Nephron progenitor cell (in vitro differentiated cells): ENCODE measurements around the gene PFKP.
A peak's percentile ranks its signal among the peaks of the same experiment; 100 is the strongest.

Source experiments
- DNase-seq: peaks from one replicate; pipeline ENCODE4 v3.0.0; 2021
- H3K27ac Mint-ChIP-seq: 2 replicates; pipeline ENCODE4 v1.8.0; 2021; ENCODE audit warnings: mild to moderate bottlenecking, moderate library complexity, mixed read lengths
- H3K27me3 Mint-ChIP-seq: 2 replicates; pipeline ENCODE4 v1.8.0; 2021; ENCODE audit warnings: mild to moderate bottlenecking, low read depth, mixed read lengths; ENCODE audit not compliant: poor library complexity
- H3K36me3 Mint-ChIP-seq: 2 replicates; pipeline ENCODE4 v1.8.0; 2021; ENCODE audit warnings: low read depth, mixed read lengths
- H3K4me1 Mint-ChIP-seq: 2 replicates; pipeline ENCODE4 v1.8.0; 2021; ENCODE audit warnings: mixed read lengths
- H3K4me3 Mint-ChIP-seq: 2 replicates; pipeline ENCODE4 v1.8.0; 2021; ENCODE audit warnings: mild to moderate bottlenecking, moderate library complexity, mixed read lengths
- H3K9me3 Mint-ChIP-seq: 2 replicates; pipeline ENCODE4 v1.8.0; 2021; ENCODE audit warnings: mild to moderate bottlenecking, moderate library complexity, mixed read lengths
- CTCF ChIP-seq: fragments of 200-600 bp; sonication (generic); IDR thresholded peaks from 2 replicates; pipeline ENCODE4 v1.5.0; 2021; ENCODE audit warnings: antibody characterized with exemption

Gene PFKP

GRCh38 chr10:3108033-3108432 lies 40.7 kb downstream of the PFKP start:
- Mint-ChIP-seq H3K4me1 (peaks cover 24% of the 10 kb centered on the region), H3K9me3 (no peaks in the 10 kb centered on the region), H3K36me3 (peaks cover 39% of the 10 kb centered on the region), H3K27ac (no peak overlapping the region), H3K27me3 (peaks cover 2% of the 10 kb centered on the region), H3K4me3 (no peak overlapping the region)
- no peak for TF ChIP-seq CTCF
- DNase-seq, result no peak

- DNase-seq, result no peak
- Mint-ChIP-seq H3K4me3 (no peak overlapping the region), H3K27me3 (peaks cover 2% of the 10 kb centered on the region), H3K27ac (no peak overlapping the region), H3K36me3 (peaks cover 33% of the 10 kb centered on the region), H3K9me3 (no peaks in the 10 kb centered on the region), H3K4me1 (peaks cover 24% of the 10 kb centered on the region)
- no peak for TF ChIP-seq CTCF
Measured at GRCh38 chr10:3108575-3109105, 41.3 kb downstream of the PFKP start.

DNA sequence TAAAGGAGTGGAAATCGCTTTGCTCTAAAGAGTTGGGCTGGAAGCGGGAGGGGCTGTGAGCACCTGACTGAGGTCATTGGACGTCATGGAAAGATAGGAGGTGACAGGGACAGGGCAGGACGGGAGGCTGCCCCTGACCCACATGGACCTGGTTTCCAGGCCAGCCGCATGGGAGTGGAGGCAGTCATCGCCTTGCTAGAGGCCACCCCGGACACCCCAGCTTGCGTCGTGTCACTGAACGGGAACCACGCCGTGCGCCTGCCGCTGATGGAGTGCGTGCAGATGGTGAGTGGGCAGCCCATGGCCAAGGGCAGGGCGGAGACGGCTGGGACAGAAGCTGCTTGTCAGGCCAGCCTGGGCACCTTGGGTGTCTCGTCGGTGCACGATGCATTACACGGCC lies 41.8 kb downstream of the PFKP start:
- H3K27me3 Mint-ChIP-seq, result peaks cover 2% of the 10 kb centered on the region
- no peak for TF ChIP-seq CTCF

DNA sequence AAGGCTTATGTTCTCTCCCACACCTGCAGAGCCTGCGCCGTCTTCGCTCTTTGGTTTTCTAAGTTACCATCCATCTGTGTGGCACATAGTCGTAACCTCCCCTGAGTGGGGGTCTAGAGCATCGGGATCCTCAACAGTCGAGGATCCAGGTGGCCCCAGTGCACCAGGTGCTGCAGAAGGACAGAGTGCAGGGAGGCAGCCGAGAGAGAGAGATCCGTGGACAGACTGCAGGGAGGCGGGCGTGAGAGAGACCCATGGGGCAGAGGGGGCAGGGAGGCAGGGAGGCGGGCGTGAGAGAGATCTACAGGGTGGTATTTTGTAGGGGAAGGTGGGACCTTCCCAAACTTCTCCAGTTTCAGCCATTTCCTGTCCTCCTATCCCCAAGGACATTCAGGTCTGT lies 42.3 kb downstream of the PFKP start:
- H3K4me1 Mint-ChIP-seq, result peaks cover 24% of the 10 kb centered on the region
- no peak overlapping the region for H3K4me3 Mint-ChIP-seq
- no peaks in the 10 kb centered on the region for H3K9me3 Mint-ChIP-seq
- DNase-seq, result no peak
- H3K27ac Mint-ChIP-seq, result no peak overlapping the region
- peaks cover 2% of the 10 kb centered on the region for H3K27me3 Mint-ChIP-seq
- peaks cover 23% of the 10 kb centered on the region for H3K36me3 Mint-ChIP-seq
- TF ChIP-seq CTCF, result no peak

More for the DNA sequence above, 41.8 kb downstream of the PFKP start:
- Mint-ChIP-seq H3K36me3 (peaks cover 27% of the 10 kb centered on the region), H3K9me3 (no peaks in the 10 kb centered on the region), H3K4me3 (no peak overlapping the region), H3K27ac (no peak overlapping the region), H3K4me1 (peaks cover 24% of the 10 kb centered on the region)
- DNase-seq, result no peak

DNA sequence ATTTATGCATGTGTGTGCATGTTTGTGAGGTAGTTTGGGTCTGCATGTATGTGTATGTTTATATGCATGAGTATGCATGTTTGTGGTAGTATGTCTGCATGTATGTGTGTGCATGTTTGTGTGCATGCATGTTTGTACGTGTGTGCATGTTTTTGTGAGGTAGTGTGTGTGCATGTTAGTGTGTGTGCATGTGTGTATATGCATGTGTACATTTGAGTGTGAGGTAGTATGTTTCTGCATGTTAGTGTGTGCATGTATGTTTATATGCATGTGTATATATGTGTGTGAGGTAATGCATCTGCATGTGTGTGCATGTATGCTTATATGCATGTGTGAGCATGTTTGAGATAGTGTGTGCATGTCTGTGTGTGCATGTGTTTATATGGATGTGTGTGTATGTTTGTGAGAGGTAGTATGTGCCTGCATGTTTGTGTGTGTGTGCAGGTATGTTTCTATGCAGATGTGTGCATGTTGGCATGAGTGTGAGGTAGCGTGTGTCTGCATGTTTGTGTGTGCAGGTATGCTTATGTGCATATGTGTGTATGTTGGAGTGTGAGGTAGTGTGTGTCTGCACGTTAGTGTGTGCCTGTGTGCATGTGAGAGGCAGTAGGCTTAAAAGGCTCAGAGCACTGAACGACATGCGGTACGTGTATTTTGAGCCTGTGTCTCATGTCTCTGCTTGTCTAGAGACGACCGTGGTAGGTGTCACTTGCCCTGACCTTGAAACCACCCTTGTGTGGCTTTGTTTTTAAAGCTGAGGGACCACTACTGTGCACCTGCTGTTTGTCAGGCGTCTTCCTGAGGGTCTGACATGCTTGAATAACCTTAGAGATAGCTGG lies 43.7 kb downstream of the PFKP start:
- H3K4me3 Mint-ChIP-seq, result peak overlapping the region; percentile 15
- H3K27me3 Mint-ChIP-seq, result peaks cover 2% of the 10 kb centered on the region
- peak overlapping the region; percentile 21 for H3K27ac Mint-ChIP-seq
- peaks cover 22% of the 10 kb centered on the region for H3K36me3 Mint-ChIP-seq
- no peak for TF ChIP-seq CTCF
- H3K9me3 Mint-ChIP-seq, result no peaks in the 10 kb centered on the region
- peaks cover 24% of the 10 kb centered on the region for H3K4me1 Mint-ChIP-seq
- DNase-seq, result no peak
